ENCODE data around the gene APOM.
A peak's percentile ranks its signal among the peaks of the same experiment; 100 is the strongest.

APOM gene

DNA sequence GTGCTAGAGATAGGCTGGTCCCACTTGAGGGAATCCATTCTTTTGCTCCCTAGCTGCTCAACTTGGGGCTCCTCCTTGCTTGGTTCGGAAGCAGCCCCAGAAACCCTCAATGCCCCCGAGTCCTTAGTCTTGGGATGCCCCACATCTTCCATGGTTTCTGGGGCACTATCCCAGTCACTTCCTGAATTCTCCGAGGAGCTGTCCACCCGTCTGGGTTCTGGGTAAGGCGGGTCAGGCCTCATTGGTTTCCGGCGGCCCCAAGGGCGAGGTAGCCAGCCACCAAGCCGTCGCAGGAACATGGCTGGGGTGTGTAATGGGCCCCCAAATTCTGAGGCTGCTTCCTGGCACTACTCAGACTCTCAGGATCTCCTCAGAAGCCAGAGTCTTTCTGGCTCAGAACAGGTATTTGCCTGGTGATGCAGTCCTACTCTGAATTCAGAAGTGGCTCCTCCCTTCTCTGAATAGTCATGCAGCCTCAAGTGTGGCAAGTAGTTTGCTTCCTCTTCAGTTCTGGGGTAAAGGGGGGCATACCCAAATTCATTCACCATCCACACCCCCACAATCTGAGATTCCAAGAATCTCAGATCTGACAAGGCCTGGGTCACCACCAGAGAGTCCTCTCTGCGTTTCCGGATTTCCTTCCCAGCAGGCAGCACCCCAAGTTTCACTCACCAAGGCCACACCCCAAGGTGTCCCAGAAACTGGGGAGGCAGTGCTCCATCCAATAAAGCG, 4.1 kb downstream of the APOM start:
- H3K9ac ChIP-seq (ENCODE audit: low read length), result peak overlapping the region; percentile 99
- H3K4me1 ChIP-seq (ENCODE audit: control insufficient read depth, insufficient read depth, low read length), result peaks cover 21% of the 10 kb centered on the region
- peak overlapping the region; percentile 97 for H3K4me3 ChIP-seq (ENCODE audit: low read depth, low read length)
- H3K36me3 ChIP-seq (ENCODE audit: control insufficient read depth, insufficient read depth, low read length), result peaks cover 34% of the 10 kb centered on the region
- H3K9me3 ChIP-seq (ENCODE audit: control insufficient read depth, insufficient read depth, low read depth, low read length), result no peaks in the 10 kb centered on the region
- peak overlapping the region; percentile 82 for H3K27ac ChIP-seq (ENCODE audit: low read depth, low read length)
- no peaks in the 10 kb centered on the region for H3K27me3 ChIP-seq (ENCODE audit: control insufficient read depth, insufficient read depth, low read length)

DNA sequence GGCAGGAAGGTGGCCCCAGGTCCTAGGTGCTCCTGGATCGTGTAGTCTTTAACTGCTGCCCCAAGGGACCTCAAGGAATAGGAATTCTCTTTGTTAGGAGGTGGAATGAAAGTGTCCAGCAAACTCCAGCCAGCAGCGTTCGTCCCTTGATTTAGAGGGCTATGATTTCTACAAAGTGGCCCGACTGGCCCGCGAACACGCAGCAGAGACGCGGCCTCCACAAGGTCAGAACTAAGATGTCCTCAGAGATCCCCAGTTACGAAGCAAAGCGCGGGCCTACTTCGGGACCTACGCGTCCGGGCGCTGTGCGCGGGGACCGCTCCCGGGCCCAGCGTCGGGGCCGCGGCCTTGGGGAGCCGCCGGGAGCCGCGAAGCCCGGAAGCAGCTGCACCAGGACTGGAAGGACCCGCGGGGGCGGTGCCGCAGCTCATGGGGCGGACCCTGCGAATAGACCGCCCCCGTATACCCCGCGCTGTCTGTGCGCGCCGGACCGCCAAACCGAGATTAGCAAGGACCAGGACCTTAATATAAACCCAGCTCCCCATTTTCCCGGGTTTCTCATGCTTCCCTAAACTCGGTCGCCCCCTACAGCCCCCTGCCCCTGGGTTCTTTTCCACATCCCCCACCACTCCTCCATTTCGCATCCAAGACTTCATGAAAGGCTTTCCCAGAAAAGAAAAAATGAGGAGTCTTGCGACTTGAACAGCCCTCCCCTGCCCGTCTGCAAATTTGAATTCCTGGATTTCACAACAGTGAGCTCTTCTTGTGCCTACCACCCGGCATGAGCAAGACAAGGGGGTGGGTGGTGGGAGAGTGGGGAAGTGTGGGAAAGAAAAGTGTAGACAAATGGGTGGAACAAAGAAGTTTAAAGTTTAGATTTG, 4.9 kb downstream of the APOM start, which contains the start of gene C6orf47:
C6orf47 (minus strand) TSS at position 398 of the 881 bp plus-strand sequence. CDS start 831 bp downstream, outside the sequence.
- Histone ChIP-seq H3K36me3 (ENCODE audit: control insufficient read depth, insufficient read depth, low read length) (peaks cover 34% of the 10 kb centered on the region), H3K27ac (ENCODE audit: low read depth, low read length) (peak within 1 kb of the TSS; percentile 82), H3K4me1 (ENCODE audit: control insufficient read depth, insufficient read depth, low read length) (peaks cover 21% of the 10 kb centered on the region), H3K9me3 (ENCODE audit: control insufficient read depth, insufficient read depth, low read depth, low read length) (no peaks in the 10 kb centered on the region), H3K4me3 (ENCODE audit: low read depth, low read length) (peak within 1 kb of the TSS; percentile 97), H3K27me3 (ENCODE audit: control insufficient read depth, insufficient read depth, low read length) (no peaks in the 10 kb centered on the region), H3K9ac (ENCODE audit: low read length) (peak within 1 kb of the TSS; percentile 99)

DNA sequence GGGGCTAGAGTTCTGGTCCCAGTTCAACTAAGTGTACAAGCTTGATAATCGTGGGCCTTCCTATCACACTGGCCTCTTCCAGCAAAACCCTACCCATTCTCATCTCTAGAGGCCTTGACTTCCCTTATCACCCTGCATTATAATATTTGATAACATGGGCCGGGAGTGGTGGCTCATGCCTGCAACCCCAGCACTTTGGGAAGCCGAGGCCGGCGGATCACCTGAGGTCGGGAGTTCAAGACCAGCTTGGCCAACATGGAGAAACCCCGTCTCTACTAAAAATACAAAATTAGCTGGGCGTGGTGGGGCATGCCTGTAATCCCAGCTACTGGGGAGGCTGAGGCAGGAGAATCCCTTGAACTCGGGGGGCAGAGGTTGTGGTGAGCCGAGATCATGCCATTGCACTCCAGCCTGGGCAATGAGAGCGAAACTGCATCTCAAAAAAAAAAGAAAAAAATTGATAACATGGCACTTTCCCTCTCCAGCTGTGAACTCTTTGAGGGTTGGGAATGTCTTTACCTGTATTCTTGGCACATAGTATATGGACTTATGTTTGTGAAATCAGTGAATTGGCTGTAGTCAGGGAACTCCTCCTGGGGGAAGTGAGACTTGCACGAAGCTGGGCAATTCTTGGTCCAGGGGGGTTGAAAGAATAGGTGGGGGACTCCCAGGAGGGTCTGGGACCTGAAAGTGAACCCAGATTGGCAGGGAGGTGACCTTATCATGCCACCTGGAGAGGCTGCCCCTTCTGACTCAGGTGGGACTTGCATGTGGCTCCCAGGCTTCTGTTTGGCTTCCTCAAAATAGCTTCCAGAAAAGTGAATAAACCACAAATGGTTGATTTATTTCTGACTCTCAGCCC, 5.8 kb downstream of the APOM start:
- Histone ChIP-seq H3K4me3 (ENCODE audit: low read depth, low read length) (peak overlapping the region; percentile 97), H3K9me3 (ENCODE audit: control insufficient read depth, insufficient read depth, low read depth, low read length) (no peaks in the 10 kb centered on the region), H3K36me3 (ENCODE audit: control insufficient read depth, insufficient read depth, low read length) (peaks cover 34% of the 10 kb centered on the region), H3K27ac (ENCODE audit: low read depth, low read length) (0 out of 2 replicates have a peak overlapping the region, but pooled peaks have one; percentile 82), H3K9ac (ENCODE audit: low read length) (peak overlapping the region; percentile 99), H3K4me1 (ENCODE audit: control insufficient read depth, insufficient read depth, low read length) (peaks cover 22% of the 10 kb centered on the region), H3K27me3 (ENCODE audit: control insufficient read depth, insufficient read depth, low read length) (no peaks in the 10 kb centered on the region)

DNA sequence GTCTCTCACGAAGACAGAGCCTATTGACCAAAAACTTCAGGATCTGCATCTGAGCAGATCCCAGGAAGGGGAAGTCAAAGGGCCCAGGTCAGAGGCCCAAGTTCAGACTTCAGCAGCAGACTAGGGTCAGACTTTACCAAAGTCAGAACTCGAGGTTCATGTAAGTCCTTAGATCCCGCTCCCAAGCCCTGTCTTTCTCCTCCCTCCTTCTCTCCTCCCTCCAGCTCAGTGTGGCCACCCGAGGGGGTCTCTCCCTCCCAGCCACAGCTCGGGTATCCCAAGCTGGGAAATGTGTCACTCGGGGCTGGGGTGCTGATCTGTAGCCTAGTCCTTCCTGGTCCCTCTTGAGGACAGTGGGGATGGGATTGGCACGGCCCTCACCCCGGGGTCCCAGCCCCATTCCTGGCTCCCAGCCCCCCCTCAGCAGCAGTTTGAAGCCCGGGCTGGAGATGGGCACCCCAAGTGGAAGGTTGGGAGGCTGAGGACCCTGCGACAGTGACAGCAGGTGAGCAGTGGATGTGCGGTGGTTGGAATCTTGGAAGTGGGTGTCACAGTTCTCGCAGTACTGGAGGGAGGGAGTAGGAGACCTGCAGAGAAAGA, 6.5 kb downstream of the APOM start:
- Histone ChIP-seq H3K9ac (ENCODE audit: low read length) (no peak overlapping the region), H3K36me3 (ENCODE audit: control insufficient read depth, insufficient read depth, low read length) (peaks cover 38% of the 10 kb centered on the region), H3K9me3 (ENCODE audit: control insufficient read depth, insufficient read depth, low read depth, low read length) (no peaks in the 10 kb centered on the region), H3K27ac (ENCODE audit: low read depth, low read length) (no peak overlapping the region), H3K27me3 (ENCODE audit: control insufficient read depth, insufficient read depth, low read length) (no peaks in the 10 kb centered on the region), H3K4me1 (ENCODE audit: control insufficient read depth, insufficient read depth, low read length) (peaks cover 26% of the 10 kb centered on the region), H3K4me3 (ENCODE audit: low read depth, low read length) (no peak overlapping the region)

DNA sequence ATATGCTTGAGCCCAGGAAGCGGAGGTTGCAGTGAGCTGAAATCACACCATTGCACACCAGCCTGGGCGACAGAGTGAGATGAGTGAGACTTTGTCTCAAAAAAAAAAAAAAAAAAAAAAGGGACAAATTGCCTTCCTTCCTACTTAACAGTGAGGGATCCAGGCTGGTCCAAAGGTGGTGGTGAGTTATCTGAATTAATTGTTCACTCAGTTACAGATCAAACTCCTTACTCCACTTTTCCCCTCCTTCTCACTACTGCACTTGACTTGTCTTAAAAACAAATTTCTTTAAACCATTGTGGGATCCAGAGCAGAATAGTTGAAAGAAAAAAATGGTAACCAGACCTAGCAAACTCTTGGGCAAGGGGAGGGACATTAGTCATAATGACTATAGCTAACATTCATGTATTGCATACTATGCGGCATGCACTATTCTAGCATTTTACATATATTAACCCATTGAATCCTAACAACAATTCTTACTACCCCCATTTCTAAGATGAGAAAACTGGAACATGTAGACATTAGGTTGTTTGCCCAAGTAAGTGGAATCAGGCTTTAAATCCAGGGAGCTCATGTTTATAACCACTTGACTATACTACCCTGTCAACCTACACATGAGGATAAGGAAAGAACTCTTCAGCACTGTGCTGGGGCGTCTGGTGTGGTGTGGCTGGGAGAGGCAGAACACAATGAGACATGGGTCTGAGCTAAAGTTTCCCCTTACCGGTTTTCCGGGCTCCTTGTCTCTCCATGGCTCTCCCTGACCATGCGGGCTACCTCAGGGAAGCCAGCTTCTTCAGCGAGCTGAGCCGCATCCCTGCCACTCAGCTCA, 7.6 kb downstream of the APOM start:
- Histone ChIP-seq H3K4me1 (ENCODE audit: control insufficient read depth, insufficient read depth, low read length) (peaks cover 26% of the 10 kb centered on the region), H3K27me3 (ENCODE audit: control insufficient read depth, insufficient read depth, low read length) (no peaks in the 10 kb centered on the region), H3K9me3 (ENCODE audit: control insufficient read depth, insufficient read depth, low read depth, low read length) (no peaks in the 10 kb centered on the region), H3K9ac (ENCODE audit: low read length) (peak overlapping the region; percentile 96), H3K36me3 (ENCODE audit: control insufficient read depth, insufficient read depth, low read length) (peaks cover 42% of the 10 kb centered on the region), H3K4me3 (ENCODE audit: low read depth, low read length) (peak overlapping the region; percentile 89), H3K27ac (ENCODE audit: low read depth, low read length) (no peak overlapping the region)

DNA sequence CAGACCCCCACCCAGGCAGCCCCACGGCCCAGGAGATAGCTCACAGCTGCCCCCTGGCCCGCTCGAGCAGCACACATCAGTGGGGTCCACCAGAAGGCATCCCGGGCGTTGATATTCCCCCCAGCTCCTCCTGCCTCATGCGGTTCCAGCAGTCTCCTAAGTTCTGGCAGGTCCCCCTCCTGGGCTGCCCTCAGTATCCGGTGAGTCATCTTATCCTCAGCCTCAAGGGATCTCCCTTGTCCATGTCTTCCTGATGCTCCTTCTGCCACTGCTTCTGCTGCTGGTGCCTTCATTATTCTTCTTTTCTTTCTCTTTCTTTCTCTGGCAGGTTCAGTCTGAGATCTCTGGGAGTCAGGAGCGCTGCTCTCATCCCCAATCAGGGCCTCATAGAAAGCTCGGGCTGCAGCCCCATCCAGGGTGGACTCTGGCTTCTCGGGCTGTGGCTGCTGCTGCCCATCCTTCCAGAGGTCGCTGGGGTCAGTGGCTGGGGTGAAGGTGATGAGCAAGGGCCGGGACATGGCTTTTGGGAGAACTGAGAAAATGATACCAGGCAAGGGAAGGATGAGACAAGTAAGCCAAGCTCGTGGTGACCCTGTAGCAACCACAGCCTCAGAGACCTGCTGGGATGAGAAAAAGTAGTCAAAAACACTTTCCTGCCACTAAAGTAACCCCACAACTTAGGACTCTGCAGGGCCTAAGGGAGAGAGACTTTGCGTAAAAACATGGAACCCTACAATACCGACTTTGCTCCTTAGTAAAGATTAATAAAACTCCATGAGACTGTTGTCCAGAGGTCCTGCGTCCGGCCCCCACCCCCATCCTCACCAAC, 8.5 kb downstream of the APOM start:
- peak overlapping the region; percentile 89 for H3K4me3 ChIP-seq (ENCODE audit: low read depth, low read length)
- peak overlapping the region; percentile 76; the same call in 1 of the 2 replicates for H3K27ac ChIP-seq (ENCODE audit: low read depth, low read length)
- H3K9ac ChIP-seq (ENCODE audit: low read length), result peak overlapping the region; percentile 96
- H3K36me3 ChIP-seq (ENCODE audit: control insufficient read depth, insufficient read depth, low read length), result peaks cover 50% of the 10 kb centered on the region
- H3K27me3 ChIP-seq (ENCODE audit: control insufficient read depth, insufficient read depth, low read length), result no peaks in the 10 kb centered on the region
- no peaks in the 10 kb centered on the region for H3K9me3 ChIP-seq (ENCODE audit: control insufficient read depth, insufficient read depth, low read depth, low read length)
- peaks cover 26% of the 10 kb centered on the region for H3K4me1 ChIP-seq (ENCODE audit: control insufficient read depth, insufficient read depth, low read length)

DNA sequence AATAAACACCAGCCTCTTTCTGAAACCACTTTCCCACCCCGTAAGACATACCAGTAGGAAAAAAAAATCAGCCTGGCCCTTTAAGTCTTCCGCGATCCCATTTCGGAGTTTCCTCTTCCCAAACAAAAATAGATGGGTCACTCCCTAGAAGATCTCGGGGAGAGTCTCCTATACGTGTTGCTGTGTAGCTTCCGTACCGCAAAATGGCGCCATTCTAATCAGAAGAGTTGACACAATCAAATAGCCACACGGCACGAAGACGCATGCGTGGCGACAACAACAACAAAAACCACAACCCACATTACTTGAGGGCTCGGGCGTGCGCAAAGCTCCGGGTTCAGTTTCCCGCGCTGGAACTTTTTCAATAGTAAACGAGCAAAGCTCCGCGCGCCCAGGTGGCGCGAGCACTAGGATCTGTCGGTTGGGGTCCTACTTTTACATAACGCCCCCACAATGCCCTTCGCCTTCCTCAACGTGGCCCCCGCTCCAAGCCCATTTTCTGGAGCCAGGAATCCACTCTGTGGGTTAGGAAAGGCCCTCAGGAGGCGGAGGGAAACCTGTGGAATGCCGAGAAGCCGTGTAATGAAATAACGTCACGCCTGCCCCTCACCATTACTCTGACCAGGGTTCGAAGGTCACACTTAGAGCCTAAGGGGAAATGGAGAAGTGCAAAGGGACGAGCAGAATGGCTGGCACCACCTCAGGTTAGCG, 9.3 kb downstream of the APOM start, which contains the start of gene GPANK1:
GPANK1 (minus strand) TSS at position 208 of the 711 bp plus-strand sequence. CDS start 519 bp downstream, outside the sequence.
- Histone ChIP-seq H3K27me3 (ENCODE audit: control insufficient read depth, insufficient read depth, low read length) (no peaks in the 10 kb centered on the region), H3K36me3 (ENCODE audit: control insufficient read depth, insufficient read depth, low read length) (peaks cover 58% of the 10 kb centered on the region)

DNA sequence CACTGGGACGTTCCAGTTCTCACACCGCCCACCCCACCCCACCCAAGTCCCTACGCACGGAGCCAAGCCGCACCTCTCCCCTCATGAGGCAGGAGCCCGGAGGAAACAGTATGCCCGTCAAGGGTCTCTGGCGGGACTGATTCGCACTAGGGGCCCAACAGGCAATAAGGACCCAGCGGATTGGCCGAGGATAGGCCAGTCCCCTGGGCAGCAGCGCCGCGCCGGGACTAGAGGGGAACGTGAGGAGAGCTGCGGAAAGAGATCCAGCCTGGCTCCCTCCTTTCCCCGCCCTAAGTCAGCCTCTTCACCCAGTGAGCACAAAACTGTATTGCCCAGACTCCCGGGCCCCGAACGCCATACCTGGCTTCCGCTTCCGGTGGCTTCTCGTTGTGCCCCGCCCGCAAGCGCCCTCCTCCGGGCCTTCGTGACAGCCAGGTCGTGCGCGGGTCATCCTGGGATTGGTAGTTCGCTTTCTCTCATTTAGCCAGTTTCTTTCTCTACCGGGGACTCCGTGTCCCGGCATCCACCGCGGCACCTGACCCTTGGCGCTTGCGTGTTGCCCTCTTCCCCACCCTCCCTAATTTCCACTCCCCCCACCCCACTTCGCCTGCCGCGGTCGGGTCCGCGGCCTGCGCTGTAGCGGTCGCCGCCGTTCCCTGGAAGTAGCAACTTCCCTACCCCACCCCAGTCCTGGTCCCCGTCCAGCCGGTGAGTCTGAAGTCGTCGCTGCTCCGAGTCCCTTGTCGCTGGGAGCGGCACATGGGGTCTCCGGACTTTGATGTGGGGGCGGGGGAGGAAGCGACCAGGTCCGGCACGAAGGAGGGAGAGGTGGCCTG, 10.0 kb downstream of the APOM start, which contains the start of gene CSNK2B:
CSNK2B (plus strand) TSS at position 580 of the 836 bp plus-strand sequence. CDS start 752 bp downstream, outside the sequence.
- Histone ChIP-seq H3K36me3 (ENCODE audit: control insufficient read depth, insufficient read depth, low read length) (peaks cover 66% of the 10 kb centered on the region), H3K4me1 (ENCODE audit: control insufficient read depth, insufficient read depth, low read length) (peaks cover 22% of the 10 kb centered on the region), H3K27ac (ENCODE audit: low read depth, low read length) (peak within 1 kb of the TSS; percentile 76)

More for the DNA sequence above, 9.3 kb downstream of the APOM start, which contains the start of gene GPANK1:
- Histone ChIP-seq H3K9me3 (ENCODE audit: control insufficient read depth, insufficient read depth, low read depth, low read length) (no peaks in the 10 kb centered on the region), H3K4me3 (ENCODE audit: low read depth, low read length) (peak within 1 kb of the TSS; percentile 89), H3K4me1 (ENCODE audit: control insufficient read depth, insufficient read depth, low read length) (peaks cover 22% of the 10 kb centered on the region), H3K27ac (ENCODE audit: low read depth, low read length) (peak within 1 kb of the TSS; percentile 76), H3K9ac (ENCODE audit: low read length) (peak within 1 kb of the TSS; percentile 96)

More for the DNA sequence above, 10.0 kb downstream of the APOM start, which contains the start of gene CSNK2B:
- peak within 1 kb of the TSS; percentile 96 for H3K9ac ChIP-seq (ENCODE audit: low read length)
- no peaks in the 10 kb centered on the region for H3K9me3 ChIP-seq (ENCODE audit: control insufficient read depth, insufficient read depth, low read depth, low read length)
- H3K4me3 ChIP-seq (ENCODE audit: low read depth, low read length), result peak within 1 kb of the TSS; percentile 89
- H3K27me3 ChIP-seq (ENCODE audit: control insufficient read depth, insufficient read depth, low read length), result no peaks in the 10 kb centered on the region

Data from HUES6 (cell line).